Activated CD4-positive, alpha-beta T cell treated with anti-CD3 and anti-CD28 coated beads for 36 hours (primary cell): ENCODE measurements around the gene TNF. TPM values are rescaled to one million over a fixed set of nuclear protein-coding genes. Genes with fewer than 3 reads are reported as not detected.

Experiments used
- ATAC-seq: fragments of 200-7000 bp; cut with Tn5 transposase; one replicate; pipeline ENCODE4 v1.10.0; 2021; ENCODE audit warnings: mild to moderate bottlenecking, moderate library complexity
- CTCF ChIA-PET: fragments of 350-600 bp; sonication (Branson Sonifier 250); formaldehyde crosslinking; loops from one replicate; lab custom pipeline; 2021; ENCODE audit warnings: antibody characterized with exemption; lab: Charles Lee
- POLR2A ChIA-PET: fragments of 350-600 bp; sonication (Branson Sonifier 250); formaldehyde crosslinking; loops from one replicate; lab custom pipeline; 2021; ENCODE audit warnings: antibody characterized with exemption, inconsistent platforms; lab: Charles Lee
- DNase-seq: peaks from one replicate; pipeline ENCODE4 v3.0.0-alpha.2; 2020
- H3K27ac Mint-ChIP-seq: one replicate; pipeline ENCODE4 v1.8.0; 2021; ENCODE audit warnings: mixed read lengths
- H3K27me3 Mint-ChIP-seq: one replicate; pipeline ENCODE4 v1.8.0; 2021; ENCODE audit warnings: mixed read lengths
- H3K36me3 Mint-ChIP-seq: one replicate; pipeline ENCODE4 v1.8.0; 2021; ENCODE audit warnings: low read depth, mixed read lengths
- H3K4me1 Mint-ChIP-seq: one replicate; pipeline ENCODE4 v1.8.0; 2021; ENCODE audit warnings: mixed read lengths
- H3K4me3 Mint-ChIP-seq: one replicate; pipeline ENCODE4 v1.8.0; 2021; ENCODE audit warnings: mild to moderate bottlenecking, moderate library complexity, mixed read lengths
- H3K9me3 Mint-ChIP-seq: one replicate; pipeline ENCODE4 v1.8.0; 2021; ENCODE audit warnings: low read depth, mixed read lengths
- intact Hi-C, 2 experiments: fragments of 100-400 bp; cut with DNase I in 1 of 2; cut with micrococcal nuclease in 1 of 2; formaldehyde crosslinking; loops; one replicate each; pipeline versions ENCODE4 v1.14.2 to v1.15.1; 2022 to 2024; cut with DNase I, micrococcal nuclease
- total RNA-seq, 2 experiments: library from RNA; stranded (reverse); gene quantifications; one replicate each; pipeline ENCODE4 v1.2.3, GENCODE V29; 2021

TNF gene
- total RNA-seq, 2 experiments from 2014 or later: 82.3 to 93.3 TPM

DNA sequence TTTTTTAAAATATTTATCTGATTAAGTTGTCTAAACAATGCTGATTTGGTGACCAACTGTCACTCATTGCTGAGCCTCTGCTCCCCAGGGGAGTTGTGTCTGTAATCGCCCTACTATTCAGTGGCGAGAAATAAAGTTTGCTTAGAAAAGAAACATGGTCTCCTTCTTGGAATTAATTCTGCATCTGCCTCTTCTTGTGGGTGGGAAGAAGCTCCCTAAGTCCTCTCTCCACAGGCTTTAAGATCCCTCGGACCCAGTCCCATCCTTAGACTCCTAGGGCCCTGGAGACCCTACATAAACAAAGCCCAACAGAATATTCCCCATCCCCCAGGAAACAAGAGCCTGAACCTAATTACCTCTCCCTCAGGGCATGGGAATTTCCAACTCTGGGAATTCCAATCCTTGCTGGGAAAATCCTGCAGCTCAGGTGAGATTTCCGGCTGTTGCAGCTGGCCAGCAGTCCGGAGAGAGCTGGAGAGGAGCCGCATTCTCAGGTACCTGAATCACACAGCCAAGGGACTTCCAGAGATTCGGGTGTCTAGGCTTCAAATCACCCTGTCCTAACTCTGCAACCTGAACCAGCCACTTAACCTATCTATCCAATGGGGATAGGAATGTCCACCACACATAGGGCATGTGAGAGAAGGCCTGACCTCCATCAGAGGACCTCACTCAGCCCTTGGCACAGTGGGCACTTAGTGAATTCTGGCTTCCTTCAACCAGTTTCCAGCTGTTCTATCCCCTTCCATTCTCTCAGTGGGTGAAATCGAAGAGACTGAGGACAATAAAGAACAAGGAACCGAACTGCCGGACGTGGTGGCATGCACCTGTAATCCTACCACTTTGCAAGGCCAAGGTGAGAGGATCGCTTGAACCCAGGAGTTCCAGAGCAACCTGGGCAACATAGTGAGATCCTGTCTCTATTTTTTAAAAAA is 3.1 kb downstream of the TNF start:
- intact Hi-C loops: loop anchor here (1.0 to 10.0 kb wide), 4 partner anchors 10 to 1234 kb away; partner anchors contain the start of gene RPP21 (in 1 of the 2)
- Mint-ChIP-seq H3K4me3 (peak overlapping the region; percentile 97), H3K27ac (peak overlapping the region; percentile 52), H3K27me3 (no peaks in the 10 kb centered on the region), H3K4me1 (peaks cover 61% of the 10 kb centered on the region), H3K36me3 (peaks cover 51% of the 10 kb centered on the region), H3K9me3 (no peaks in the 10 kb centered on the region)
- ChIA-PET CTCF (interaction anchor here (0.7 to 28.5 kb wide), 7 partner anchors 2 to 86 kb away, joined by 3 to 873 read pairs (median 5); partner anchors contain the start of genes ATP6V1G2, LST1, LTA and LTB), POLR2A (interaction anchor here (0.9 to 4.9 kb wide), 3 partner anchors 10 to 31 kb away, joined by 4 to 43 read pairs (median 8); partner anchors contain the start of genes ATP6V1G2 and NFKBIL1)
- ATAC-seq (no peak), DNase-seq (no peak)

DNA sequence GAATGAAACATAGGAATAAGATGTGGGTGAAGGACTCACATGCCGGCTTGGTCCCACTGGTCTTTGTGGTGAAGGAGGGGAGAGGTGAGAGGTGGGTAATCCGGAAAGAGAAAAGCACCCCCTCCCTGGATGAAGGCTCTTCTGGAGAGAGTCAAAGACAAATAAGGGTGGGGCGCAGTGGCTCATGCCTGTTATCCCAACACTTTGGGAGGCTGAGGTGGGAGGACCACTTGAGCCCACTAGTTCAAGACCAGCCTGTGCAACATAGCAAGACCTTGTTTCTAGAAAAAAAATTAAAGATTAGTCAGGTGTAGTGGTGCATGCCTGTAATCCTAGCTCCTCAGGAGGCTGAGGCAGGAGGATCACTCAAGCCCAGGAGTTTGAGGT is 3.7 kb downstream of the TNF start:
- intact Hi-C loops: loop anchor here (1.0 to 10.0 kb wide), 4 partner anchors 11 to 1234 kb away; partner anchors contain the start of gene RPP21 (in 1 of the 2)
- DNase-seq: no peak
- CTCF ChIA-PET: interaction anchor here (1.2 to 28.5 kb wide), 5 partner anchors 2 to 86 kb away, joined by 4 to 873 read pairs (median 278); partner anchors contain the start of genes ATP6V1G2, LST1, LTA and LTB
- Mint-ChIP-seq H3K4me1 (peaks cover 60% of the 10 kb centered on the region), H3K36me3 (peaks cover 47% of the 10 kb centered on the region), H3K4me3 (peak overlapping the region; percentile 97), H3K27me3 (no peaks in the 10 kb centered on the region), H3K27ac (peak overlapping the region; percentile 94), H3K9me3 (no peaks in the 10 kb centered on the region)
- ATAC-seq: no peak
- POLR2A ChIA-PET: interaction anchor here (1.4 to 1.6 kb wide), 2 partner anchors 8 to 32 kb away, joined by 3 to 8 read pairs; partner anchors contain the start of genes ATP6V1G2 and NFKBIL1

DNA sequence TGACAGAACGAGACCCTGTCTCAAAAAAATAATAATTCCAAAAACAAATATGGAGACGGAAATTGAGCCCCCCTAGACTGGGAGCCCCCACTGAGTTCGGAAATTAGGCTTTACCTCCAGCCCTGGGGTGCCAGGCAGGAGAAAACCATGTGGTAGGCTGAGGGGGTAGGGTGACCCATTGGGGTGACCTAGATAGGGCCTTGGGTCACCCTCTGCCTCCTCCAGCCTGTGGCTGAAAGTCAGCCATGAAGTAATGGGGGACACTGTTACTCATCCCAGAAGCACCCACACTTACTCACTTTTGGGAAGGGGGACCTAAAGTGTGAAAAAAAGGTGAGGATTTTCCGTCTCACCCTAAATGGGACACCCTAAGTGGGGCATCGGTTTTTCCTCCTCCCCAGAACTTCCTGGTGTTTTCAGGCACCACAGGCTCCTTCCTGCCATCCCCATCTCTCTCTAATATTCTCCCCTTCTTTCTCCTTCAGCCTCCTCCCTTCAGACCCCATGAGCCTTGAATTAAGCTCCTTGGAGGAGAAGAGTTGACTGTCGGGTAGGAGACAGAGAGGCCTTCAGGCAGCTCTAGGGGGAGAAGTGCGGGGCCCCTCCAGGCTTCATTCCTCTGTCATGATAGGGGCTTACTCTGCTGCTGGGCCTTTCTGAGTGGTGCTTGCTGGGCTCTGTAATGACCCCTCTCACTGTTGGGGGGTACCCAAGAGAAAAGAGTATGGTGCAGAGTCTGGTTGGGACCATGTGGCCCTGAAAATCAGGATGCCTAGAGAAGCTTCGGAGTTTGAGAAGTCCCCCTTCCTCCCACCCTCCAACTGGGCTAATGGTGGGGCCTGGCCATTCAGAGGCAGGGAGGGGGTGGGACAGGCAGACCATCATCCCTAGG is 4.4 kb downstream of the TNF start:
- POLR2A ChIA-PET: interaction anchor here (0.6 to 1.6 kb wide), 5 partner anchors 9 to 64 kb away, joined by 3 to 8 read pairs (median 4); partner anchors contain the start of genes ATP6V1G2 and NFKBIL1
- H3K27me3 Mint-ChIP-seq: no peaks in the 10 kb centered on the region
- DNase-seq (peak; percentile 42), ATAC-seq (no peak)
- H3K9me3 Mint-ChIP-seq: no peaks in the 10 kb centered on the region
- H3K4me3 Mint-ChIP-seq: peak overlapping the region; percentile 97
- H3K27ac Mint-ChIP-seq: peak overlapping the region; percentile 94
- intact Hi-C loops: loop anchor here (1.0 to 10.0 kb wide), 7 partner anchors 7 to 1235 kb away; partner anchors contain the start of genes NFKBIL1 (in 2 of the 2), ATP6V1G2 (in 1 of the 2), LTA (in 1 of the 2) and RPP21 (in 1 of the 2)
- CTCF ChIA-PET: interaction anchor here (0.7 to 28.5 kb wide), 10 partner anchors 3 to 346 kb away, joined by 3 to 873 read pairs (median 12); partner anchors contain the start of genes ATP6V1G2, BAG6, DDX39B and LST1
- H3K36me3 Mint-ChIP-seq: peaks cover 47% of the 10 kb centered on the region
- peaks cover 53% of the 10 kb centered on the region for H3K4me1 Mint-ChIP-seq

DNA sequence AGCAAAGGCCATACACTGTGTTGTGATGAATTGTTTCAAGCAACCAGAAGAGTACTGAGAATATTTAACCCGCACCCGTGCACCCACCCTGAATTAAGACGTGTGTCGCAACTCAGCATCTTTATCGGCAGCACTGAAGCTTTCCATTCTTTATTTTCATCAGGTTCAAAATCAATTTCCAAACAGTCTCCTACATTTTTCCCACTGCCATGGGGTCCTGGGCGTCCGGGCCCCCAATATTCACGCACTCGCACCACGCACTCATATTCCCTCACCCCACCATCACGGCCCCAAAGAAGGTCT is 5.0 kb downstream of the TNF start:
- peaks cover 53% of the 10 kb centered on the region for H3K4me1 Mint-ChIP-seq
- ChIA-PET POLR2A (interaction anchor here (0.6 to 1.6 kb wide), 6 partner anchors 10 to 89 kb away, joined by 3 to 8 read pairs (median 4); partner anchors contain the start of genes ATP6V1G2 and NFKBIL1), CTCF (interaction anchor here (0.7 to 28.5 kb wide), 11 partner anchors 4 to 345 kb away, joined by 3 to 873 read pairs (median 8); partner anchors contain the start of genes ATP6V1G2, BAG6, DDX39B and LST1)
- peak overlapping the region; percentile 97 for H3K4me3 Mint-ChIP-seq
- intact Hi-C loops: loop anchor here (1.0 to 2.0 kb wide), 3 partner anchors 8 to 34 kb away; partner anchors contain the start of genes NFKBIL1 (in 2 of the 2), ATP6V1G2 (in 1 of the 2) and LTA (in 1 of the 2)
- peak overlapping the region; percentile 94 for H3K27ac Mint-ChIP-seq
- H3K27me3 Mint-ChIP-seq: no peaks in the 10 kb centered on the region
- ATAC-seq (no peak), DNase-seq (no peak)
- H3K9me3 Mint-ChIP-seq: no peaks in the 10 kb centered on the region
- H3K36me3 Mint-ChIP-seq: peaks cover 46% of the 10 kb centered on the region

DNA sequence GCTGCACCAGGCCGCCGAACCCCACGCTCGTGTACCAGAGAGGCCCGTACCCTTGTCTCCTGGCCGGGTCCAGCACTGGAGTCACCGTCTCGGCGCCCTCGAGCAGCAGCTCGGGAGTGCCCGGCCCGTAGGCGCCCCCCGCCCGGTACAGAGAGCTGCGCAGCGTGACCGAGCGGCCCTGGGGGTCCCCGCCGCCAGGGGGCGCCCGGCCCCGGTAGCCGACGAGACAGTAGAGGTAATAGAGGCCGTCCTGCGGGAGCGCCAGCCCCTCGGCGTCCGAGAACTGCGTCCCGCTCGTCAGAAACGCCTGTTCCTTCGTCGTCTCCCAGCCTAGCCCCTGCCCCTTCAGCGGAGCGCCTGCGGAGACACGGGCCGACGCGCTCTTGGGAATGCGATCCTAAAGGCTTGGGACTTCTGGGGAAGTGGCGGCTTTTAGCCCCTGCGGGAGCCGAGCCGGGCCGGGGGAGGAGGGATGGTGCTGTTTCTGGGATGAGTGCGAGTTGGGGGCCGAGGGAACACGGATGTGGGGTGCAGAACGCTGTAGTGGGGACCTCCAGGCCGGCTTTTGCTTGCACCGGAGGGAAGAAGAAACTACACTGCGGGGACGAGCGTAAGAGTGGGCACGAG is 5.6 kb downstream of the TNF start:
- Mint-ChIP-seq H3K9me3 (no peaks in the 10 kb centered on the region), H3K4me1 (peaks cover 56% of the 10 kb centered on the region), H3K27ac (peak overlapping the region; percentile 97), H3K4me3 (peak overlapping the region; percentile 97), H3K27me3 (no peaks in the 10 kb centered on the region), H3K36me3 (peaks cover 41% of the 10 kb centered on the region)
- DNase-seq: peak; percentile 94
- peak; percentile 67 for ATAC-seq
- intact Hi-C loops: loop anchor here (1.0 to 2.0 kb wide), 4 partner anchors 9 to 34 kb away; partner anchors contain the start of genes NFKBIL1 (in 2 of the 2), ATP6V1G2 (in 1 of the 2) and LTA (in 1 of the 2)
- ChIA-PET CTCF (interaction anchor here (0.5 to 28.5 kb wide), 14 partner anchors 4 to 424 kb away, joined by 3 to 873 read pairs (median 6); partner anchors contain the start of genes ATP6V1G2, BAG6, DDX39B and LST1), POLR2A (interaction anchor here (0.6 to 1.7 kb wide), 7 partner anchors 8 to 226 kb away, joined by 3 to 8 read pairs (median 3); partner anchors contain the start of gene LSM2)

DNA sequence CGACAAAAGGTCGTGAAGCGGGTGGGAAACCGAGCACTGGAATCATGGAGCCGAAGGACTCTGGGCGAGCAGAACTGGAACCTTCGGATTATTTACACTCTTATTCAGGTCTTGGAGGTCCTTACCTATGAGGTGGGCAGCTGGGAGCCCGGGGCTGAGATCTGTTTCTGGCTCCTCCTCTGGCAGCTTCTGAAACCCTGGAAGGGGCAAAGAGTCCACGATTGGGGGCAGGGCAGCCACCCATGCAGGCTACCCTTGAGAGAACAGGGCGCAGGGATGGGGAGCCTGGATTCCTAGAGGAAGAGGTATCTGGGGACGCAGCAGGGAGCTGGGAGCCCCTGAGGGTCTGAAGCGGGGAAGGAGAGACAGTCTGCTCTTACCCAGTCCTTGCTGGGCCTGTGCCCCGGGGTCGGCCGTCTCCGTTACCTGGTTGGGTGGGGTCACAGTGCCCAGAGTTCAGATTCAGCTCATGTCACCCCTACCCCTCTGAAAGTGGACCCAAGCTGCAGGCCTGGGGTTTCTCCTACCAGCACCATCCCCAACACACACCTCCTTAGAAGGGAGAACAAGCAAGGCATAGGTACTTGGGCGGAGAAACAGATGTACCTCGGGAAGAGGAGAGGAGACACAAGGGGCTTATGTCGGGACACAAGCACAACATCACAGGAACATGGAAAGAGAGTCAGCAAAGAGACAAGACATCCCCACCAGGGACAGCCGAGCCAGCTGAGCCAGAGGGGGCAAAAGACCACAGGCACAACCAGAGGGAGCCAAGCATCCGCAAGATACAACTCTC is 6.3 kb downstream of the TNF start:
- ATAC-seq (no peak), DNase-seq (peak; percentile 43)
- H3K27me3 Mint-ChIP-seq: no peaks in the 10 kb centered on the region
- POLR2A ChIA-PET: interaction anchor here (0.6 to 1.7 kb wide), 8 partner anchors 7 to 225 kb away, joined by 3 to 8 read pairs (median 4); partner anchors contain the start of genes DDX39B and LSM2
- H3K27ac Mint-ChIP-seq: peak overlapping the region; percentile 97
- no peaks in the 10 kb centered on the region for H3K9me3 Mint-ChIP-seq
- H3K4me3 Mint-ChIP-seq: peak overlapping the region; percentile 97
- intact Hi-C loops: loop anchor here (1.0 to 2.0 kb wide), 2 partner anchors 17 to 35 kb away; partner anchors contain the start of genes ATP6V1G2 (in 1 of the 2) and NFKBIL1 (in 1 of the 2)
- H3K4me1 Mint-ChIP-seq: peaks cover 63% of the 10 kb centered on the region
- CTCF ChIA-PET: interaction anchor here (0.5 to 28.5 kb wide), 14 partner anchors 5 to 424 kb away, joined by 3 to 873 read pairs (median 5); partner anchors contain the start of genes ATP6V1G2, BAG6, DDX39B and LST1
- peaks cover 34% of the 10 kb centered on the region for H3K36me3 Mint-ChIP-seq

DNA sequence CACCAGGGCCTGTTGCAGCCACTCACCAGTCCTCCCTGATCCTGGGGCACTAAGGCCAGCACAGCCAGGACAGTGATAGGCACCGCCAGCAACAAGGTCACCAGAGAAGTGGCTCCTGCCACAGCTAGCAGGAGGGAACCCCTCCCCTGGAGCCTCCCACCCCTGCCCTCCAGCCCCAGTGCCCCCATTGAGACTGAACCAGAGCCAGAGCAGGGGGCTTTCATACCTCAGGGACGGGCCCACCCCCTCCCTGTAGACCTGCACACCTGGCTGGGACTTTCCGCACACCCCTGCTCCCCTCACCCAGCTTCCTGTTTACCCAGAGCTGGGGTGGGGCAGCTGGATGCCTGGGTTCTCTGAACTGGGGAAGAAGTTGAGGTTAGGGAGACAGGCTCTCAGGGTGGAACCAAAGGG is 6.9 kb downstream of the TNF start, which contains the start of gene LTB:
TSS of gene LTB (minus strand) at position 195 of the 414 bp plus-strand sequence. CDS start at position 188, 7 bp downstream.
- ChIA-PET POLR2A (interaction anchor here (0.9 to 1.7 kb wide), 6 partner anchors 8 to 42 kb away, joined by 3 to 8 read pairs (median 4); partner anchors contain the start of gene DDX39B), CTCF (interaction anchor here (0.8 to 28.5 kb wide), 9 partner anchors 6 to 412 kb away, joined by 3 to 873 read pairs (median 5); partner anchors contain the start of genes ATP6V1G2, DDX39B, LST1 and LTA)
- no peaks in the 10 kb centered on the region for H3K27me3 Mint-ChIP-seq
- H3K27ac Mint-ChIP-seq: peak within 1 kb of the TSS; percentile 97
- H3K36me3 Mint-ChIP-seq: peaks cover 28% of the 10 kb centered on the region
- no peaks in the 10 kb centered on the region for H3K9me3 Mint-ChIP-seq
- peaks cover 65% of the 10 kb centered on the region for H3K4me1 Mint-ChIP-seq
- peak; percentile 8 for ATAC-seq
- peak within 1 kb of the TSS; percentile 97 for H3K4me3 Mint-ChIP-seq
- intact Hi-C loops: no loop called here
- DNase-seq: peak; percentile 60

DNA sequence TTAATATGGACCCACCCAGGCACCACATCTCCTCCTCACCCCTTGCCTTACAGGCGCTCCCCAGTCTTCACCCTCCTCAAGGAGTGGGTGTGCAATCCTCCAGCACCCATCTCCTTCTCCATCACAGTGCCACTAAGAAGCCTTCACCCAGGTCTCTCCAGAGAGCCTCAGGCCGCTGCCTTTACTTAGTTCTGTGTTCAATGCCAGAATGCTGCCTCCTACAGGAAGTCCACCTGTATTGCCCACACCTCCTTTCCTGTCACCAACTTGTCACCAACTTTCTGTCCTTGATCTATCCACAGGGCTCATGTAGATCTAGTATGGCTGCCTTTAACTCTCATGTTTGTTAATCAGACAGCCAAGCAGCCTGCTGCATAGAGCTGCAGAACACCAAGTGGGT is 10.1 kb downstream of the TNF start:
- POLR2A ChIA-PET: interaction anchor here (1.8 to 2.5 kb wide), 2 partner anchors 9 to 10 kb away, joined by 6 to 12 read pairs; partner anchors contain the start of gene TNF
- Mint-ChIP-seq H3K9me3 (no peaks in the 10 kb centered on the region), H3K27ac (peak overlapping the region; percentile 83), H3K4me1 (peaks cover 62% of the 10 kb centered on the region), H3K4me3 (peak overlapping the region; percentile 11), H3K27me3 (no peaks in the 10 kb centered on the region), H3K36me3 (peaks cover 7% of the 10 kb centered on the region)
- intact Hi-C loops: no loop called here
- ATAC-seq (peak; percentile 52), DNase-seq (peak; percentile 74)
- CTCF ChIA-PET: interaction anchor here (0.7 to 28.5 kb wide), 10 partner anchors 5 to 410 kb away, joined by 3 to 873 read pairs (median 5); partner anchors contain the start of genes ATP6V1G2, LST1, LTA and LTB
